Measurements from ENCODE around the gene GPR158.

- TF ChIP-seq, protein P1, sequence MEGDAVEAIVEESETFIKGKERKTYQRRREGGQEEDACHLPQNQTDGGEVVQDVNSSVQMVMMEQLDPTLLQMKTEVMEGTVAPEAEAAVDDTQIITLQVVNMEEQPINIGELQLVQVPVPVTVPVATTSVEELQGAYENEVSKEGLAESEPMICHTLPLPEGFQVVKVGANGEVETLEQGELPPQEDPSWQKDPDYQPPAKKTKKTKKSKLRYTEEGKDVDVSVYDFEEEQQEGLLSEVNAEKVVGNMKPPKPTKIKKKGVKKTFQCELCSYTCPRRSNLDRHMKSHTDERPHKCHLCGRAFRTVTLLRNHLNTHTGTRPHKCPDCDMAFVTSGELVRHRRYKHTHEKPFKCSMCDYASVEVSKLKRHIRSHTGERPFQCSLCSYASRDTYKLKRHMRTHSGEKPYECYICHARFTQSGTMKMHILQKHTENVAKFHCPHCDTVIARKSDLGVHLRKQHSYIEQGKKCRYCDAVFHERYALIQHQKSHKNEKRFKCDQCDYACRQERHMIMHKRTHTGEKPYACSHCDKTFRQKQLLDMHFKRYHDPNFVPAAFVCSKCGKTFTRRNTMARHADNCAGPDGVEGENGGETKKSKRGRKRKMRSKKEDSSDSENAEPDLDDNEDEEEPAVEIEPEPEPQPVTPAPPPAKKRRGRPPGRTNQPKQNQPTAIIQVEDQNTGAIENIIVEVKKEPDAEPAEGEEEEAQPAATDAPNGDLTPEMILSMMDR (IDR thresholded peaks at IDR 0.05; ENCODE audit: borderline replicate concordance, extremely low read depth, low read length, poor library complexity, severe bottlenecking): no peak
- no peak for TF ChIP-seq EZH2 (IDR thresholded peaks at IDR 0.05; ENCODE audit: borderline replicate concordance, low read depth, low read length, severe bottlenecking)
Measured at GRCh38 chr10:25349520-25349919, 174.7 kb downstream of the GPR158 start.
